ENCODE results near the gene CCDC15. TPM values are rescaled to one million over a fixed set of nuclear protein-coding genes. Genes with fewer than 3 reads are reported as not detected.

The CCDC15 gene
- total and polyA plus RNA-seq, 2 of the 13 experiments (the other 11 are each of a cell fraction or from before 2014, with no cell fraction given): 2.2 to 4.6 TPM

- TF ChIP-seq ZHX2 (IDR thresholded peaks at IDR 0.05; ENCODE audit: low read depth) (no peak), ZHX2 (CRISPR knock-in tag; IDR thresholded peaks at IDR 0.05; ENCODE audit: borderline replicate concordance) (no peak), REST (IDR thresholded peaks at IDR 0.05; ENCODE audit: borderline replicate concordance in 1 of 2, low read depth in 1 of 2, low read length in 2 of 2) (0 out of 4 replicates have a peak, but pooled peaks of 1 of the 2 experiments have one; percentile 1), NFRKB (IDR thresholded peaks at IDR 0.05) (no peak), FIP1L1 (IDR thresholded peaks at IDR 0.05; ENCODE audit: borderline replicate concordance, insufficient read depth, low read depth, low read length) (no peak), SPEN (CRISPR knock-in tag; IDR thresholded peaks at IDR 0.05; ENCODE audit: low read depth) (no peak), TRIM24 (CRISPR knock-in tag; IDR thresholded peaks at IDR 0.05) (no peak), NFYC (CRISPR knock-in tag; IDR thresholded peaks at IDR 0.05) (0 out of 2 replicates have a peak, but pooled peaks have one; percentile 8), ZFX (CRISPR knock-in tag; IDR thresholded peaks at IDR 0.05; ENCODE audit: low read depth) (no peak; the same call in 1 of the 2 replicates), HES4 (CRISPR knock-in tag; IDR thresholded peaks at IDR 0.05; ENCODE audit: borderline replicate concordance) (no peak), SYNCRIP (IDR thresholded peaks at IDR 0.05; ENCODE audit: insufficient read depth, low read depth, low read length) (no peak), SNRNP70 (IDR thresholded peaks at IDR 0.05; ENCODE audit: low read depth, low read length) (no peak), IRF9 (CRISPR knock-in tag; IDR thresholded peaks at IDR 0.05; ENCODE audit: borderline replicate concordance) (no peak), ZNF337 (CRISPR knock-in tag; IDR thresholded peaks at IDR 0.05; ENCODE audit: borderline replicate concordance, low read depth) (no peak), ZNF205 (CRISPR knock-in tag; IDR thresholded peaks at IDR 0.05) (no peak), ZSCAN22 (CRISPR knock-in tag; IDR thresholded peaks at IDR 0.05) (no peak), NFKBIZ (CRISPR knock-in tag; IDR thresholded peaks at IDR 0.05) (no peak), KAT2B (IDR thresholded peaks at IDR 0.05; ENCODE audit: borderline replicate concordance, low read depth, low read length) (no peak), SIX4 (CRISPR knock-in tag; IDR thresholded peaks at IDR 0.05) (no peak; the same call in 1 of the 2 replicates), ZFP90 (CRISPR knock-in tag; IDR thresholded peaks at IDR 0.05; ENCODE audit: borderline replicate concordance) (no peak)
Observed at GRCh38 chr11:124934862-124935547, 19.0 kb upstream of the CCDC15 start (continued).

Measured in HepG2 (cell line).